ENCODE data around the gene TUFT1. TPM values are rescaled to one million over a fixed set of nuclear protein-coding genes. Genes with fewer than 3 reads are reported as not detected.

TUFT1 gene
- total RNA-seq, 1 donor from 2014 or later, result 7.0 TPM

- Mint-ChIP-seq H3K36me3 (ENCODE audit: unreplicated experiment) (no peaks in the 10 kb centered on the region), H3K4me1 (ENCODE audit: low read depth, unreplicated experiment) (peaks cover 3% of the 10 kb centered on the region), H3K27ac (ENCODE audit: unreplicated experiment) (no peak overlapping the region), H3K9me3 (ENCODE audit: unreplicated experiment) (peaks cover 3% of the 10 kb centered on the region), H3K27me3 (ENCODE audit: unreplicated experiment) (peaks cover 3% of the 10 kb centered on the region), H3K4me3 (ENCODE audit: unreplicated experiment) (no peak overlapping the region)
- no peak for DNase-seq
- TF ChIP-seq CTCF (IDR thresholded peaks at IDR 0.05; ENCODE audit: partially characterized antibody, unreplicated experiment), result no peak
These were observed 7.8 kb downstream of the TUFT1 start for GRCh38 chr1:151547900-151548230.

- TF ChIP-seq CTCF (IDR thresholded peaks at IDR 0.05; ENCODE audit: partially characterized antibody, unreplicated experiment), result no peak
- H3K4me1 Mint-ChIP-seq (ENCODE audit: low read depth, unreplicated experiment), result peaks cover 2% of the 10 kb centered on the region
- H3K27me3 Mint-ChIP-seq (ENCODE audit: unreplicated experiment), result peaks cover 3% of the 10 kb centered on the region
- no peak for DNase-seq
- H3K4me3 Mint-ChIP-seq (ENCODE audit: unreplicated experiment), result no peak overlapping the region
- H3K9me3 Mint-ChIP-seq (ENCODE audit: unreplicated experiment), result peaks cover 2% of the 10 kb centered on the region
- H3K27ac Mint-ChIP-seq (ENCODE audit: unreplicated experiment), result no peak overlapping the region
- H3K36me3 Mint-ChIP-seq (ENCODE audit: unreplicated experiment), result no peaks in the 10 kb centered on the region
These were observed 9.1 kb downstream of the TUFT1 start for GRCh38 chr1:151549199-151549598.

GRCh38 chr1:151553659-151554058, 13.6 kb downstream of the TUFT1 start:
- no peaks in the 10 kb centered on the region for H3K36me3 Mint-ChIP-seq (ENCODE audit: unreplicated experiment)
- H3K27ac Mint-ChIP-seq (ENCODE audit: unreplicated experiment), result no peak overlapping the region
- H3K9me3 Mint-ChIP-seq (ENCODE audit: unreplicated experiment), result no peaks in the 10 kb centered on the region
- no peak for TF ChIP-seq CTCF (IDR thresholded peaks at IDR 0.05; ENCODE audit: partially characterized antibody, unreplicated experiment)
- H3K4me1 Mint-ChIP-seq (ENCODE audit: low read depth, unreplicated experiment), result no peaks in the 10 kb centered on the region
- DNase-seq, result no peak
- H3K27me3 Mint-ChIP-seq (ENCODE audit: unreplicated experiment), result no peaks in the 10 kb centered on the region
- no peak overlapping the region for H3K4me3 Mint-ChIP-seq (ENCODE audit: unreplicated experiment)

GRCh38 chr1:151556052-151556451, 15.9 kb downstream of the TUFT1 start:
- Mint-ChIP-seq H3K9me3 (ENCODE audit: unreplicated experiment) (no peaks in the 10 kb centered on the region), H3K4me1 (ENCODE audit: low read depth, unreplicated experiment) (no peaks in the 10 kb centered on the region), H3K27me3 (ENCODE audit: unreplicated experiment) (no peaks in the 10 kb centered on the region), H3K36me3 (ENCODE audit: unreplicated experiment) (no peaks in the 10 kb centered on the region), H3K27ac (ENCODE audit: unreplicated experiment) (no peak overlapping the region), H3K4me3 (ENCODE audit: unreplicated experiment) (no peak overlapping the region)
- DNase-seq, result no peak
- TF ChIP-seq CTCF (IDR thresholded peaks at IDR 0.05; ENCODE audit: partially characterized antibody, unreplicated experiment), result no peak

- peaks cover 13% of the 10 kb centered on the region for H3K4me1 Mint-ChIP-seq (ENCODE audit: low read depth, unreplicated experiment)
- DNase-seq, result no peak
These were observed 22.6 kb downstream of the TUFT1 start for GRCh38 chr1:151562661-151563060.

More at GRCh38 chr1:151562661-151563060, 22.6 kb downstream of the TUFT1 start:
- Mint-ChIP-seq H3K9me3 (ENCODE audit: unreplicated experiment) (no peaks in the 10 kb centered on the region), H3K4me3 (ENCODE audit: unreplicated experiment) (no peak overlapping the region), H3K27me3 (ENCODE audit: unreplicated experiment) (no peaks in the 10 kb centered on the region), H3K36me3 (ENCODE audit: unreplicated experiment) (no peaks in the 10 kb centered on the region), H3K27ac (ENCODE audit: unreplicated experiment) (no peak overlapping the region)
- no peak for TF ChIP-seq CTCF (IDR thresholded peaks at IDR 0.05; ENCODE audit: partially characterized antibody, unreplicated experiment)

Measured in glutamatergic neuron (in vitro differentiated cells).